K562 (cell line): ENCODE results near the gene GTF3C6.

Experiments used
- ARHGAP35 ChIP-seq: fragments of 450-650 bp; IDR thresholded peaks from 2 replicates; pipeline ENCODE4 v1.6.1; 2018; ENCODE audit not compliant: partially characterized antibody
- BHLHE40 ChIP-seq: IDR thresholded peaks from 2 replicates; pipeline ENCODE4 v1.6.1; 2011; ENCODE audit warnings: low read length, improper control_type of control experiment
- CXXC5 ChIP-seq: fragments of 250-450 bp; sonication (Bioruptor Pico); IDR thresholded peaks from 2 replicates; pipeline ENCODE4 v1.8.0; 2022; ENCODE audit warnings: inconsistent platforms, mild to moderate bottlenecking, moderate library complexity
- MTA2 ChIP-seq: fragments of 450-650 bp; IDR thresholded peaks from 2 replicates; pipeline ENCODE4 v1.6.1; 2016; ENCODE audit warnings: low read depth
- SP1 ChIP-seq: sonication (generic); formaldehyde crosslinking; IDR thresholded peaks from 2 replicates; pipeline ENCODE4 v1.8.1; 2022; ENCODE audit warnings: mild to moderate bottlenecking, missing genetic modification reagents
- YY1 ChIP-seq, 3 experiments: IDR thresholded peaks; 2 replicates each; pipeline ENCODE4 v1.6.1; 2011; ENCODE audit warnings: low read length in 2 of 3, mild to moderate bottlenecking in 2 of 3, moderate library complexity in 2 of 3, borderline replicate concordance in 1 of 3, control low read depth in 1 of 3, low read depth in 1 of 3; ENCODE audit not compliant: insufficient read depth in 3 of 3, insufficient replicate concordance in 2 of 3, control insufficient read depth in 1 of 3, insufficient read length in 1 of 3; ENCODE audit errors: extremely low read depth in 1 of 3
- TF ChIP-seq, protein P1 (sequence below), 3 experiments: IDR thresholded peaks in 2 of 3; conservative IDR thresholded peaks in 1 of 3; 2 replicates each; pipeline ENCODE4 v1.5.1; 2011 to 2012; ENCODE audit warnings: low read length in 3 of 3, mild to moderate bottlenecking in 3 of 3, control low read depth in 2 of 3, improper control_type of control experiment in 1 of 3, inconsistent platforms in 1 of 3, low read depth in 1 of 3, mixed read lengths in 1 of 3, moderate library complexity in 1 of 3; ENCODE audit not compliant: insufficient read depth in 2 of 3
- TF ChIP-seq, protein P2 (sequence below): sonication (generic); formaldehyde crosslinking; IDR thresholded peaks from 2 replicates; pipeline ENCODE4 v1.8.0; 2022; ENCODE audit warnings: mild to moderate bottlenecking, low read depth, missing genetic modification reagents
- TF ChIP-seq, protein P3 (sequence below): fragments of 250-450 bp; sonication (Bioruptor Pico); IDR thresholded peaks from 2 replicates; pipeline ENCODE4 v1.5.0; 2022; ENCODE audit warnings: mild to moderate bottlenecking

DNA sequence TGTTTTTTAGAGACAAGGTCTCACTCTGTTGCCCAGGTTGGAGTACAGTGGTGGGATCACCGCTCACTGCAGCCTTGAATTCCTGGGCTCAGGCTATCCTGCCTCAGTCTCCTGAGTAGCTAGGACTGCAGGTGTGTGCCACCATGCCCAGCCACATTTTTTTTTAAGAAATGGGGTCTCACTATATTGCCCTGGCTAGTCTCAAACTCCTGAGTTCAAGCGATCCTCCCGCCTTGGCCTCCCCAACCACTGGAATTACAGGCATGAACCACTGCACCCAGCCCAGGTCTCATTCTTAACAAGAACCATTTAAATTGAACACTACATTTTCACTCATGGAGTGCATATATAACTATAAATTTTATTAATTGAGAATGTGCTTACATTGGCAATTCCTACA, 43.8 kb downstream of the GTF3C6 start:
- TF ChIP-seq CXXC5, result no peak
- no peak for TF ChIP-seq SP1 (CRISPR knock-in tag)
- no peak for TF ChIP-seq YY1 (IDR thresholded peaks at IDR 0.05; ENCODE audit: borderline replicate concordance in 1 of 3, control insufficient read depth in 1 of 3, extremely low read depth in 1 of 3, insufficient read depth in 3 of 3, insufficient read length in 1 of 3, insufficient replicate concordance in 2 of 3, low read depth in 1 of 3, low read length in 2 of 3)
- no peak for TF ChIP-seq ARHGAP35
- TF ChIP-seq, protein P1, sequence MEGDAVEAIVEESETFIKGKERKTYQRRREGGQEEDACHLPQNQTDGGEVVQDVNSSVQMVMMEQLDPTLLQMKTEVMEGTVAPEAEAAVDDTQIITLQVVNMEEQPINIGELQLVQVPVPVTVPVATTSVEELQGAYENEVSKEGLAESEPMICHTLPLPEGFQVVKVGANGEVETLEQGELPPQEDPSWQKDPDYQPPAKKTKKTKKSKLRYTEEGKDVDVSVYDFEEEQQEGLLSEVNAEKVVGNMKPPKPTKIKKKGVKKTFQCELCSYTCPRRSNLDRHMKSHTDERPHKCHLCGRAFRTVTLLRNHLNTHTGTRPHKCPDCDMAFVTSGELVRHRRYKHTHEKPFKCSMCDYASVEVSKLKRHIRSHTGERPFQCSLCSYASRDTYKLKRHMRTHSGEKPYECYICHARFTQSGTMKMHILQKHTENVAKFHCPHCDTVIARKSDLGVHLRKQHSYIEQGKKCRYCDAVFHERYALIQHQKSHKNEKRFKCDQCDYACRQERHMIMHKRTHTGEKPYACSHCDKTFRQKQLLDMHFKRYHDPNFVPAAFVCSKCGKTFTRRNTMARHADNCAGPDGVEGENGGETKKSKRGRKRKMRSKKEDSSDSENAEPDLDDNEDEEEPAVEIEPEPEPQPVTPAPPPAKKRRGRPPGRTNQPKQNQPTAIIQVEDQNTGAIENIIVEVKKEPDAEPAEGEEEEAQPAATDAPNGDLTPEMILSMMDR (IDR thresholded peaks at IDR 0.05 in 2 of 3, conservative IDR thresholded peaks at IDR 0.05 in 1 of 3; ENCODE audit: insufficient read depth in 2 of 3, low read depth in 1 of 3, low read length in 3 of 3), result no peak
- no peak for TF ChIP-seq BHLHE40
- TF ChIP-seq, protein P2, sequence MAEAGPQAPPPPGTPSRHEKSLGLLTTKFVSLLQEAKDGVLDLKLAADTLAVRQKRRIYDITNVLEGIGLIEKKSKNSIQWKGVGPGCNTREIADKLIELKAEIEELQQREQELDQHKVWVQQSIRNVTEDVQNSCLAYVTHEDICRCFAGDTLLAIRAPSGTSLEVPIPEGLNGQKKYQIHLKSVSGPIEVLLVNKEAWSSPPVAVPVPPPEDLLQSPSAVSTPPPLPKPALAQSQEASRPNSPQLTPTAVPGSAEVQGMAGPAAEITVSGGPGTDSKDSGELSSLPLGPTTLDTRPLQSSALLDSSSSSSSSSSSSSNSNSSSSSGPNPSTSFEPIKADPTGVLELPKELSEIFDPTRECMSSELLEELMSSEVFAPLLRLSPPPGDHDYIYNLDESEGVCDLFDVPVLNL (CRISPR knock-in tag), result no peak
- TF ChIP-seq, protein P3, sequence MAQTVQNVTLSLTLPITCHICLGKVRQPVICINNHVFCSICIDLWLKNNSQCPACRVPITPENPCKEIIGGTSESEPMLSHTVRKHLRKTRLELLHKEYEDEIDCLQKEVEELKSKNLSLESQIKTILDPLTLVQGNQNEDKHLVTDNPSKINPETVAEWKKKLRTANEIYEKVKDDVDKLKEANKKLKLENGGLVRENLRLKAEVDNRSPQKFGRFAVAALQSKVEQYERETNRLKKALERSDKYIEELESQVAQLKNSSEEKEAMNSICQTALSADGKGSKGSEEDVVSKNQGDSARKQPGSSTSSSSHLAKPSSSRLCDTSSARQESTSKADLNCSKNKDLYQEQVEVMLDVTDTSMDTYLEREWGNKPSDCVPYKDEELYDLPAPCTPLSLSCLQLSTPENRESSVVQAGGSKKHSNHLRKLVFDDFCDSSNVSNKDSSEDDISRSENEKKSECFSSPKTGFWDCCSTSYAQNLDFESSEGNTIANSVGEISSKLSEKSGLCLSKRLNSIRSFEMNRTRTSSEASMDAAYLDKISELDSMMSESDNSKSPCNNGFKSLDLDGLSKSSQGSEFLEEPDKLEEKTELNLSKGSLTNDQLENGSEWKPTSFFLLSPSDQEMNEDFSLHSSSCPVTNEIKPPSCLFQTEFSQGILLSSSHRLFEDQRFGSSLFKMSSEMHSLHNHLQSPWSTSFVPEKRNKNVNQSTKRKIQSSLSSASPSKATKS (CRISPR knock-in tag), result no peak
- no peak for TF ChIP-seq MTA2
